IPS-18a (cell line): ENCODE results near the gene AOPEP.

Source experiments
- H3K27ac ChIP-seq: one replicate; pipeline ENCODE4 v1.5.1; 2013; ENCODE audit warnings: low read length
- H3K27me3 ChIP-seq: one replicate; pipeline ENCODE4 v1.6.1; 2013; ENCODE audit warnings: mild to moderate bottlenecking, low read length; ENCODE audit not compliant: control insufficient read depth, insufficient read depth
- H3K36me3 ChIP-seq: one replicate; pipeline ENCODE4 v1.6.1; 2013; ENCODE audit warnings: low read depth, low read length; ENCODE audit not compliant: control insufficient read depth
- H3K4me1 ChIP-seq: one replicate; pipeline ENCODE4 v1.6.1; 2013; ENCODE audit warnings: low read depth, low read length; ENCODE audit not compliant: control insufficient read depth
- H3K4me3 ChIP-seq: one replicate; pipeline ENCODE4 v1.5.1; 2013; ENCODE audit warnings: low read length
- H3K9ac ChIP-seq: one replicate; pipeline ENCODE4 v1.6.1; 2013; ENCODE audit warnings: mild to moderate bottlenecking, low read length, moderate library complexity
- H3K9me3 ChIP-seq: one replicate; pipeline ENCODE4 v1.6.1; 2013; ENCODE audit warnings: low read depth, low read length; ENCODE audit not compliant: control insufficient read depth

The AOPEP gene

DNA sequence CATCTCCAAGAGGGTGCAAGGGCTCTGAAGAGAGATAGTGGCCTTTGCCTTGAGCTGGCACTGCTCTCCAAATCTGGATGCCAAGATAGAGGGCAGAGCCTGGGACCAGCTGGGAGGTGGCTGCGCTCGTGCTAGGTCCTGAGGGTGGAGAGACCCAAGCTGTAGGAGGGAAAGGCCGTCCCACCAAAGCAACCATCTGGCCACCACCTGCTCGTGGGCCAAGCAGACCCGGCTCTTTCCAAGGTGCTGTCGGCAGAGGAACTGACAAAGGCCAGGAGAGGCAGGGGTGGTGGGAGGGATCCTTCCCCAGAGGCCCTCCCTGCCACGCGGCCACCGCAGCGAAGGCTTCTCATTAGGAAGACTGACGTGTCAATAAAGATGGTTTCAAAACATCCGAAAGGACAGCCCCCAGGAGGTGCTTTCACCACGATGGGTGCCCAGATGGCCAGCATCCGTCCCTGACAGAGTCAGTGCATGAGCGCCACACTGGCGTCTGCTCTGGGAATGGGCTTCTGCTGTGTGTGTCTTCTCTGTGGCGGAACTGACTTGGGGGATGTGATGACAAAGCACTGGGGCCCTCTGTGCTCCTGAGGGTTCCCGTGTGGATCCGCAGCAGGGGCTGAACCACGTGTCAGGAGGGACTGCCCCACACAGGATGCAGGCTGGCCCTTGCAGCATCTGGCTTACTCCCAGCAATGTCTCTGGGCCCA lies 377.5 kb downstream of the AOPEP start:
- Histone ChIP-seq H3K4me3 (no peak overlapping the region), H3K4me1 (peaks cover 8% of the 10 kb centered on the region), H3K9me3 (no peaks in the 10 kb centered on the region), H3K27ac (no peak overlapping the region), H3K36me3 (no peaks in the 10 kb centered on the region), H3K27me3 (no peaks in the 10 kb centered on the region), H3K9ac (no peak overlapping the region)

DNA sequence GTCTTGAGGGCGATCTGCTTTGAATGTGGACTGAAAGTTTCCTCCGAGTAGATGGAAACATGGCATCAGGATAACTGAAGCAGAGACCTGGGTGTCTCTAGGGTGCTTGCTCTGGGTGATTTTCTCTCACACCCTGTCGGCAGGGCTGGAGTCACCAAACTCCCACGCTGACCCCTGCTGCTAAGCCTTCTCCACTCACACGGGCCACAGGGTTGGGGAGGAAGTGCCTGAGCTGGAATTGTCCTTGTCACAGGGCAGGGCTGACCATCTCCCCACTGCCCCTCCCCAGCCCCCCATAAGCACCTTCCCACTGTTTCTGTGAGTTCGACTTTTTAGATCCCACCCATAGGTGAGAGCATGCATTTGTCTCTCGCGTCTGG lies 378.1 kb downstream of the AOPEP start:
- H3K27ac ChIP-seq: no peak overlapping the region
- H3K36me3 ChIP-seq: no peaks in the 10 kb centered on the region

DNA sequence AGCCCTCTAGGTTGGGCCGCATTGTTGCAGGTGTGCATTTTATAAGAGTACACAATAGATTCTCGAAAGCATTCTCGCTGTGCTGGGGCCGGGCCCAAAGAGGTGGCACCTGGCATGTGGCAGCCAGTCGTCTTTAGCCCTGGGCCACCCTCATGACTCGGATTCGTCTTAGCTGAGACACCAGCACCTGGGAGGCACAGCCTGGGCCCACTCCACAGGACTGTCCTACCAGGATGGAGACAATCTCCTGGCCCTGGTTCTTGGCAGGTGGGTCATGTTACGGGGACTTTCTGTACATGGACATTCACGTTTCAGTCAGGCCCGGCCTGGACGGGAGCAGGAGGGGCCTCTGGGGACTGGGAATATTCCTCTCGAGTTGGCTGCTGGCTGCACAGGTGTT lies 378.5 kb downstream of the AOPEP start:
- H3K9me3 ChIP-seq: no peaks in the 10 kb centered on the region
- H3K36me3 ChIP-seq: no peaks in the 10 kb centered on the region
- no peak overlapping the region for H3K4me3 ChIP-seq
- peaks cover 8% of the 10 kb centered on the region for H3K4me1 ChIP-seq
- H3K27me3 ChIP-seq: no peaks in the 10 kb centered on the region
- no peak overlapping the region for H3K9ac ChIP-seq
- H3K27ac ChIP-seq: no peak overlapping the region

More for the DNA sequence above, 378.1 kb downstream of the AOPEP start:
- Histone ChIP-seq H3K27me3 (no peaks in the 10 kb centered on the region), H3K9ac (no peak overlapping the region), H3K4me3 (no peak overlapping the region), H3K4me1 (peaks cover 8% of the 10 kb centered on the region), H3K9me3 (no peaks in the 10 kb centered on the region)

DNA sequence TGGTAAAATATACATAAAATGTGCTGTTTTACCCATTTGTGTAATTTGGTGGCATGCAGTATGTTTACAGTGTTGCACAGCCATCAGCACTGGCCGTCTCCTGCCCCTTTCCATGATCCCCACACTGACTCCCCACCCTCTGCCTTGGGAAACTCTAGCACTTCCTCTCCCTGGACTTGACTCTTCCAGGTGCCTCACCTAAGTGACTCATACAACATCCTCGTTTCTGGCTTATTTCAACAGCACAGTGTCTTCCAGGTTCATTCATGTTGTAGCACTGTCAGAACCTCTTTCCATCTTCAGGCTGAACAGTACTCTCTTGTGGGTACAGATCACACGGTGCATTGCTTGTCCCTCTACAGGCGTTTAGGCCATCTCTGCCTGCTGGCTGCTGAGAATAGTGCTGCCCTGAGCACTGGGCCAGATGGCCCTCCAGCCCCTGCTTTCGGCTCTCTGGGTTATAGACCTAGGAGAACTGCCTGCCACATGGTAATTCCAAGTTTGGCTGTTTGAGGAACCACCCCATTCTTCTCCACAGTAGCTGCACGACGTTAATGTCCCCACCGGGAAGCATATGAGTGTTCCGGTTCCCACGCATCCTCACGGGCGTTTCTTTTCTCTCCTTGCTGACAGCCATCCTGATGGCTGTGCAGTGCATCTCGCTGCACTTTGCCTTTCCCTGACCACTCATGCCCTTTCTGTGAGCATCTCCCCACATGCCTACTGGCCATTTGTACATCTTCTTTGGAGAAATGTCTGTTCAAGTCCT lies 379.2 kb downstream of the AOPEP start:
- Histone ChIP-seq H3K9ac (no peak overlapping the region), H3K4me1 (peaks cover 8% of the 10 kb centered on the region), H3K9me3 (no peaks in the 10 kb centered on the region), H3K4me3 (no peak overlapping the region), H3K36me3 (no peaks in the 10 kb centered on the region), H3K27ac (no peak overlapping the region), H3K27me3 (no peaks in the 10 kb centered on the region)

DNA sequence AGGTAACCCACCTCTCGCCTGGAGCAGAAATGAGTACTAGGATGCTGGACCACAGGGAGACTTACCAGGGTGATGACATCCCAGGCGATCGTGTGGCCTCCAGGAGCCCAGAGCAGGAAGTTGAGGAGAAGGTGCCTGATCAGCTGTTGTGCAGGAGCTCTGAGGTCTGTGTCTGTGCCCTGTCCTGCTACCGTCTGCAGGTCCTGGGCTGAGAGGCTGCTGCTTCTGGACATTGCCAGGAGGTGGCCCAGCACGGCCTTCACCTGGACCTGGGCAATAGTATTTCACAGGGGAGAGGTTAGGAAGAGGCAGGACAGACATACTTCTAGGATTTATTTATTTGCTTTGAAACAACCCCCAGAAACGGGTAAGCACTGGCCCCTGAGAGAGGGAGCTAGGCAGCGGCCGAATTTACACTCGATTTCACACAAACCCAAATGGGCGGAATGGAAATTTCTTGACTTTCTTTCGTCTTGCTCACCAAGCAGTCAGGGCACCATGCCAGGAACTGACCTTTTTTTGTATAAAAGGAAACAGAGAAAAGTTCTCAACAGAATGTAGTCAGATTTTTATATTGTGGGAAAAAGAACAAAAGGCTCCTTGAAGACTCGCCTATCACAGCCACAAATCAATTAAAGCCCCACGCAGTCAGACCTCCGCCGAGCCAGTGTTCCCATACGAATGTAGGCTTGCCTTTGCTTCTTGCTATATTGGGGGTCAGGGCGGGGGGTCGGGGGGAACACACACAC lies 380.7 kb downstream of the AOPEP start:
- no peaks in the 10 kb centered on the region for H3K36me3 ChIP-seq
- H3K27me3 ChIP-seq: no peaks in the 10 kb centered on the region
- peaks cover 8% of the 10 kb centered on the region for H3K4me1 ChIP-seq
- no peak overlapping the region for H3K4me3 ChIP-seq
- no peaks in the 10 kb centered on the region for H3K9me3 ChIP-seq
- H3K9ac ChIP-seq: no peak overlapping the region
- H3K27ac ChIP-seq: no peak overlapping the region

DNA sequence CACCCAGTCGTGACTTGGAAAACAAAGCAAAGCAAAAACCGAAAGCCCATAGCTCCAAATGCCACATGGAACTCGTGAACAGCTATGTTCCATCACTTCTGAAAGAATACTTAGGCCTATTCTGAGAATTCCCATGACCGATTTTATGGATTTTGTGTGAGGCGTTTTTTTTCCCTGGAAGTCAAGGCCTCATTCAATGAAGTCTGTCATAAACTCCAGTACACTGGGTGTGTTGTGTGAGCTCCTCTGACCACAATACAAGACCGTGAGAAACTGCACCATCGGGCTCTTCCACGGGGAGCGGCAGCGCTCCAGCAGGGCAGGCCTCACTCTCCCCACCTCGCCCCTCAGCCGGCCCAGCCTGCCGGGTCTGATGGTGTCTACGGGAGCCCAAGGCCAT lies 381.5 kb downstream of the AOPEP start:
- Histone ChIP-seq H3K27ac (no peak overlapping the region), H3K4me3 (no peak overlapping the region), H3K9me3 (no peaks in the 10 kb centered on the region), H3K36me3 (no peaks in the 10 kb centered on the region), H3K4me1 (peaks cover 5% of the 10 kb centered on the region), H3K9ac (no peak overlapping the region), H3K27me3 (no peaks in the 10 kb centered on the region)

DNA sequence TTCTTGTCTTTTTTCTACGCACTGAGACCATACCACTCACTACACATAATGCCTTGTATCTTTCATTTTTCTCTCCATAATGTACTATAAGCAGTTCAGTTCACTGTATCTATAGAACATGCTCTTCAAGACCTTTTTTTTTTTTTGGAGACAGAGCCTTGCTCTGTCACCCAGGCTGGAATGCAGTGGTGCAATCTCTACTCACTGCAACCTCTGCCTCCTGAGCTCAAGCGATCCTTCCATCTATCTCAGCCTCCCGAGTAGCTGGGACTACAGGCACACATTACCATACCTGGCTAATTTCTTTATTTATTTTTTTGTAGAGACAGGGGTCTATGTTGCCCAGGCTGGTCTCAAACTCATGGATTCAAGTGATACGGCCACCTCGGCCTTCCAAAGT lies 382.3 kb downstream of the AOPEP start:
- Histone ChIP-seq H3K9me3 (no peaks in the 10 kb centered on the region), H3K27me3 (no peaks in the 10 kb centered on the region), H3K9ac (no peak overlapping the region), H3K27ac (no peak overlapping the region), H3K4me3 (no peak overlapping the region), H3K4me1 (no peaks in the 10 kb centered on the region), H3K36me3 (no peaks in the 10 kb centered on the region)

DNA sequence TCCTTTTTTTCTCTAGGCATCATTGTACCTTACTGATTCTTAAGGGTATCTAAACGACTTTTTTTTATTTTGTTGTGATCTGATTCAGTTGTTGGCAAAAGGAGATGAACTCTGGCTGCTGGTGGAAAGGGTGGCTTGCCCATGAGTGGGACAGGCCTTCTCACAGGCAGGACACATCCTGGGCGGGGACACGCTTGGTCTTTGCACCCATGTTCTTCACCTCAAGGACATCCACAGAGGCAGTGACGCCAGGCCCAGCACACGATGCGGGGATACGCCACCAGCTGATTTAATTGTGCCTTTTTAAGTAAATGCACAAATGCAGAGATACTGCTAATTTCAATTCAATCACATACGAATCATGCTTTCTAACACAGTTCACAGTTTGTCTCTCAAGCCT lies 383.0 kb downstream of the AOPEP start:
- no peaks in the 10 kb centered on the region for H3K27me3 ChIP-seq
- no peak overlapping the region for H3K27ac ChIP-seq
- no peak overlapping the region for H3K9ac ChIP-seq
- H3K9me3 ChIP-seq: no peaks in the 10 kb centered on the region
- H3K4me3 ChIP-seq: no peak overlapping the region
- no peaks in the 10 kb centered on the region for H3K36me3 ChIP-seq
- H3K4me1 ChIP-seq: no peaks in the 10 kb centered on the region

DNA sequence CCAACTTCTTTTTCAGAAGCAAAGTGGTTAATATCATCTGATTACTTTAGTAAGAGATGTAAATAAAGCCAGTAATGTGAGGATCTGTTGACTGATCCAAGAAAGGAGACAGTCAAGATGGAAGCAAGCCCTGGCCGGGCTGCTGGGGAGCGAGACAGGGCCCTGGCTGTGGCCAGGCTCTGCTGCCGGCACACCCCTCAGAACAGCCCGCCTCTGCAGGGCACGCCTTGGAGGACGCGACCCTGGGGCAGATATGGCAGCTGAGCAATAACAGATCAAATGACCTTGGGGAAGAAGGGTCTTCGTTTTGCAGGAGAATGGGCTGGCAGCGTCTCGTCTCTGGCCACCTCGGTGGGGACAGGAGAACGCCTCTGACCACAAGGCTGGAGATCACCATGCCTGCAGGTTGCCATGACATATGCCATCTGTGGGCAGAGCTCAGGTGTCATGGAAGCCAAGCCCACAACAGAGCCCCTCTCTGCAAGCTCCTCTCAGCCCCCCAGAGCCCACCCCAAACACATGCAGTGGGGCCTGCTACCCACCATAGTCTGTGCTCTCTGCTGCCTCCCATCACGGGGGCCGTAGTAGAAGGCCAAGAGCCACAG lies 384.5 kb downstream of the AOPEP start:
- H3K9ac ChIP-seq: no peak overlapping the region
- no peaks in the 10 kb centered on the region for H3K4me1 ChIP-seq
- no peaks in the 10 kb centered on the region for H3K36me3 ChIP-seq
- H3K9me3 ChIP-seq: no peaks in the 10 kb centered on the region
- H3K27ac ChIP-seq: no peak overlapping the region
- no peak overlapping the region for H3K4me3 ChIP-seq
- no peaks in the 10 kb centered on the region for H3K27me3 ChIP-seq

DNA sequence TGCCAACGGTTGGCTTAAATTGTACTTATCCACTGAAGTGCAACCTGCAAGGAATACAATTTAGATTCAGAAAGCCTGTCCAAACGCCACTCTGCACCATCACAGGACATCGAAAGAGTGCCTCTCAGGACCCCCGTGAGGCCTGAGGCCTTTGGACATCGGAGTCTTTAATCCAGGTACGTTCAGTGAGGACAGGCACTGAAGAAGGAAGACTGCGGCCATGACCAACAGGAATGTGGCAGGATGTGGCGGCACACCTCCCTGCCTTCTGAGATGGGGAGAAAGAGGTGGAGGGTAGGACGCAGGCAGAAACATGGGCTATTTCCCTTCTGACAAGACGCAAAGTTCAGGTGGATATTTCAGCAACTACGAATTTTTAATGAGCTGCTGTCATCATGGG lies 385.2 kb downstream of the AOPEP start:
- no peaks in the 10 kb centered on the region for H3K9me3 ChIP-seq

DNA sequence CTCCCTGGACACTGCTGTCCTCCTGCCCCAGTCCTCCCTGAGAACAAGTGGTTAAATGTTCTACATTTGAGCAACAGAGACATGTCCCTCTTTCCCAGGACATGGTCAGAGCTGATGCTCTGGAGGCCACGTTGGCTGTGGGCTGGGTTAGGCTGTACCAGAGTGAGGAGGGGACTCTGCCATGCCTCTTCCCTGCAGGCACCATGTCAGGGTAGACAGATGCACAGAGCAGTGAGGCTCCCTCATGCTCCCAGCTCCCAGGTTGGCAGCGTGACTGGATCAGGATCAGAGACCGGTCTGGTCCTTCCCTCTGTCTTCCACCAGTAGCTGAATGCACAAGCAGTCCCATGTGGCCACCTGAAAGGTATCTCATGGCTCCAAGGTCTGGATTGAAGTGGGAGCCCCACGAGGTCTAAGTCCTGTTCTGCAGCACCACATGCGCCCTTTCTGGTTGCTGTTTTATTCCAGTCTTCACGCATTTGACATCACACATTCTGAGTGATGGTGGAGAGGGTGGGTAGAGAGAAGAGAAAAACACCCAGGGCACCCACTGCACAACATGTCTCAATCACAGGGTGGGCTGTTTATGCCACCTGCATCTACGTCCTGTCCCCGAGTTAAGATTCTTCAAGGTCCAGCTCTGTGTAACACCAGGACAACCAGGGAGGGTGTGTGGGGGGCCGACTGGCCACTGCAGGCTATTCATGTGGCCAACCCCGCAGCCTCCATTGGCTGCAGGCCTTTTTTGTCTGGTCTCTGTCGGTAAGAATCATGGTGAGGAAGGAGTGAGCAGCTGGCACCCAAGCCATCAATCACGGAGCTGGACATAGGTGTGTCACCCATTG lies 386.2 kb downstream of the AOPEP start:
- Histone ChIP-seq H3K4me3 (no peak overlapping the region), H3K36me3 (no peaks in the 10 kb centered on the region), H3K9ac (no peak overlapping the region), H3K9me3 (no peaks in the 10 kb centered on the region), H3K27me3 (no peaks in the 10 kb centered on the region), H3K4me1 (no peaks in the 10 kb centered on the region), H3K27ac (no peak overlapping the region)

More for the DNA sequence above, 385.2 kb downstream of the AOPEP start:
- Histone ChIP-seq H3K27me3 (no peaks in the 10 kb centered on the region), H3K4me1 (no peaks in the 10 kb centered on the region), H3K27ac (no peak overlapping the region), H3K36me3 (no peaks in the 10 kb centered on the region), H3K4me3 (no peak overlapping the region), H3K9ac (no peak overlapping the region)
